GM21619 (cell line): Measurements from ENCODE around the gene GABRG3.
"Not testable (repeated sequence)": the region's sequence is repeated elsewhere in the genome, so short reads cannot be mapped to it uniquely, and the experiment has no call there.

Source experiments
- ATAC-seq: cut with Tn5 transposase; IDR thresholded peaks from one replicate; pipeline ENCODE4 v1.9.1; 2021; ENCODE audit not compliant: unreplicated experiment

Gene GABRG3

DNA sequence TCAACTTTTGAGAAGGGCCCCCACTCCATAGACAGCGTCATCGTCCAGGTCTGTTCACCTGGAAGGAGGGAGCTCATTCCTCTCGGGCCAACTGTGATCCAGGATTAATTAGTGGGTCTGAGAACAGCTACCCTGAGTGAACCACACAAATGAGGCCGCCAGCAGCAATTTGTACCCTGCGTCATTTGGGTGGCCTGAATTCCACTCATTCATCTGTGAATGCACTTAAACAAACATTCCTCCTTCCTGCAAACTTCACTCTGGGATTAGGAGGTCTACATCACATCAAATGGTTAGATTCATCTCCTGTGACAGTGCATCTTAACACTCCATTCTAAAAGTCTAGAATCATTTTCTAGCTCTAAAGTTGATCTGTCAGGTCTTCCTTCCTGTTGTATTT, 201.8 kb downstream of the GABRG3 start:
- ATAC-seq = no peak

GRCh38 chr15:27175472-27176153, 204.6 kb downstream of the GABRG3 start:
- no peak for ATAC-seq

GRCh38 chr15:27176785-27177406, 205.9 kb downstream of the GABRG3 start:
- ATAC-seq = no peak

DNA sequence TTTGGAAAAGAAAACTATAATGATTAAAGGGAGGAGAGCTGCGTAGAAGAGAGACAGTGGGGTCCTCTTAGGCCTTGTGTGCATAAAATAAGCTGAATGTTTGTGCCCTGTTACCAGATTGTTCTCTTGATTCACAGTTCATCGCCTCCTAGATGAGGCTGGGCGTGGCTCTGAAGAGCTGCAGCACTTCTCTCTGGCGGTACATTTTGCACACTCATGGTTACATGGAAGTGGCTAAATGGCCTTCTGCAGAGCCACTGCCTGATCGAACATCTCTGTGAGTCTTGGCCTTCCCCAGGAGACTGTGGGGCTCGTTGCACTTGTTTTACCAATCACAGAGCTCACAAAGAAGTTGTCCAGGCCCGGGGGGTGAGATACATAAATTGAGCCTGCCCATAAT, 208.8 kb downstream of the GABRG3 start:
- no peak for ATAC-seq

GRCh38 chr15:27182561-27183110, 211.7 kb downstream of the GABRG3 start:
- ATAC-seq = no peak

DNA sequence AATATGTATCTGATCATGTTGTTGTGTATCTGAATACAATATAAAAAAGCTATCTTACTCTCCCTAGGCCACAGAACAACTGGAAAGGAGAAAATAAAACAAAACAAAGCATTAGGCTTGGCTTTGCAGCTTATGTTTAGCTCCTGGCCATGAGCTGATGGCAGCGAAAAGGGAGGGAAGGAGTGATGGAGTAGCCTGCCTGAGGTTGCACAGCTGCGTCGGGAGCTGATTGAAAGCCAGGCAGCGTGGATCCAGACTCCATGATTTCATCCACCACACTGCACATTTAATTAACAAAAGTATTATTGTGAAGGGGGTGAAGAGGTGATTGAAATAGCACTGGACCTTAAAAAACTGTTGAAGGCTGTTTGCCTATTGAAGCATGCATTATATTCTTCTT, 212.2 kb downstream of the GABRG3 start:
- no peak for ATAC-seq

- ATAC-seq = not testable (repeated sequence)
Measured at GRCh38 chr15:27191515-27191914, 220.5 kb downstream of the GABRG3 start.

GRCh38 chr15:27196691-27197090, 225.7 kb downstream of the GABRG3 start:
- ATAC-seq = no peak

DNA sequence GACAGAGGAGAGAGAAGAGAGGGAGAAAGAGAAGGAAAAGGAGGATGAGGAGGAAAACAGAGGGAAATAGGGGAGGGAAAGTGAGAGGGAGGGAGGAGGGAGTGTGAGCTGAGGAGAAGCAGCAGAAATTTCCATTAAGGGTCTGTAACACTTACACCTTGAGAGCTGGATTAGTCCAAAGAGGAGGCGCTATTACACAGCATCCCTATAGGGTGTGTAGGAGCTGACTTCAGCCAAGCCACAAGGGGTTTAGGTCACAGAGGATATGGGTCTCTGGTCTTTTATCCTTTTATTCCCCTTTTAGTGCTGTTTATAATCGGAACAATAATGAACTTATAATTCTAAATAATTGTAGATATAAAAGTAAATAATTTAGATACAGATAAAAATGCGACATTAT, 230.4 kb downstream of the GABRG3 start:
- ATAC-seq = no peak

- ATAC-seq = no peak
Measured at GRCh38 chr15:27210176-27210575, 239.2 kb downstream of the GABRG3 start.

DNA sequence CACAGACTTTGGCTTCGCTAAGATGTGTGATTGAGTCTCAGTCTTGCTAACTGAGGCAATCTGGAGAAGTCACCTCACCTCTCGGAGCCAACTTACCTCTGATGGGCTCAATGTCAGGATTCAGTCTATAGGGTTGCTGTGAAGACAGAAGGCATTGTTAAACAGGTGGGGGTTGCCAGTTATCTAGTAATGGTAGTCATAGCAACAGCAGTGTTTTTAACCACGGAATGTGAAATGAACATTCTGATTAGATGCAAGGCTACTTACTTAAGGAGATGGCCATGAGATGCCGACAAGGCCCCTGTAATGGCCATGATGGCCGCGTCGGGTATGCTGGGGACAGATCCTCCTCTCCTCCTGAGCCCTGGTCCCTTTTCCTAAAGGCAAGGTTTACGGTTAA, 243.1 kb downstream of the GABRG3 start:
- no peak for ATAC-seq

DNA sequence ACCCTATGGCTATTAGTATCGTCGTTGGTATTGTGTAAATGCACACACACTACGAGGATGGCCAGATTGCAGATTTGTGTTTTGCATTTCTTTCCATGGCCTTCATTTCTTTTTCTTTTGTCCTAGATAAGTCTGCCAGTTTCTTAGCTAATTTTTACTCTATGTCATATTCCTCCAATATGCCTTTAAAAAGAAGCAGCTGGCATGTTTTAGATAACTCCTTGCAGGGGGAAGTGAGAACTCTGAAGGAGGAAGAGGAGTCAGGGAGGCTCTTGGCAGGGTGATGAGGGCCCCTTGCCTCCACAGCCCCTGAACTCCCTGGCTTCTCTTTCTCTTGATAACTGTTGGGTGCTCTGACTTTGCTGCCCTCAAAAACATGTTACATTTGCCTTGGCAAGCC, 244.0 kb downstream of the GABRG3 start:
- no peak for ATAC-seq

DNA sequence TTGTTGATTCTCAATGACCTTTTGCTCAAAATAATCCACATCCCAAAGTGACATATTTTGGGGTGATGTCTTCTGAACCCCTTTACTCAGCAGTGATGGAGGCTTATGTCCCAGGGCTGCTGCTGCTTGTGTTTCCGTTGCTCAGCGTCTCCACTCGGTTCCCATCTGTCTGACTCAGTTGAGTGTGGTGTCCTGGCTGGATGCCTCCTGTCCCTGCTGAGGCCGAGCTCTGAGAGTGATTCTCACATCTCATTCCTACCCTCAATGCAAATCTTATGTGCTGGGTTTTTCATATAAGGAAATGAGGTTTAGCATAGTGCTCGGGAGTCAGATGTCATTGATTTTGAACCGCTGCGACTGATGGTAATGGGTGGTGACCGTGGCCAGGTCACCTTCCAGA, 247.4 kb downstream of the GABRG3 start:
- no peak for ATAC-seq

DNA sequence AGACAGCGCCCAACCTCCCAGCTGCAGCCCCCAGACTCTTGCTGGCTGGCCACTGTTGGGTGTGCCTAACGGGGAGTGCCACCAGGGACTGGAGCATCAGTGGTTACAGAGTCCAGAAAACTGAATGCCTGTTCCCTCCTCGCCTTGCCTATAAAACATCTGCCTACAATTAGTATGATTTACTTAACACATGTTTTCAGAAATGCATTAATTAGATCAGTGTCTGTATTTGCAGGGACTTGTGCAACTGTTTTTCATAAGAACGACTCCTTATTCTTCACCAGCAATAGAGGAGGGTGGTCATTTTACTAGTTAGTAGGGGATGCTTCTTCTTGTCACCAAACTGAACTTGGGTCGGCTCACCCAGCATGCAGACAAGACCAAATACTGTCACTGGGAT, 248.7 kb downstream of the GABRG3 start:
- ATAC-seq = no peak

DNA sequence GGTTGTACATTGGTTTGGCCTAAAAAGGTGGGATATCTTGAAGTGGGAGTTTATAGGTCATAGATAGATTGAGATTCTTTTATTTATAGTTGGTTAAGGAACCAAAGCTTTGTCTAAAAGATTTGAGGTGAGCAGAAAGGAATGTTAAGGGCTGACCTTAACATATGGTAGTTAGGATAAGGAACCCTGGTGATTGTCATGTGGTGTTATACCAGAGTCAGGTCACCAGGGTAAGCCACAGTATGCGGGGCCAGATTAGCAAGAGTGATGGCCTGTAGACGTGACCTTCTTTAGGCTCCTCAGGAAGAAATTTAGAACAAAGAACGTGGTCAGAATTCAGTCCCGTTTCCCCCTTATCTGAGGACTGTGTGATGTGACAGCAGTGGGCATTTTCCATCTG, 249.2 kb downstream of the GABRG3 start:
- ATAC-seq = no peak

- no peak for ATAC-seq
Measured at GRCh38 chr15:27222479-27222878, 251.5 kb downstream of the GABRG3 start.

DNA sequence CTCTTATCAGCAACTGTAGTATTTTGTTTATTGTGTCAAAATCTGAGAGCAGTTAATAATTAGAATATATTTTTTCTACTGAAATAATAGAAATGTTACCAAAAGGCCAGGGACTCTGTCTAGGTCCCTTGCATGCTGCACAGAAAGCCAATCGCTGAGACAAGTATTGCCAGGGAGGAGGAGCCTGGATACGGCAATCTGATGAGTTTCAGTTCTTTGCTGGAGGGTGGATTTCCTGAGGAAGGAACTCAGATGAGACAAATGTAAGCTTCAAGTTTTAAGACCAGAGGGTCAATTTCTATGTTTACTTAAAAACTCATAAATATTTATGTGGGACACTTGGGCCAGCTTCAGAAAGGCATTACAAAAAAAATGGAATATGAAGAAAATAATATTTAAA, 252.2 kb downstream of the GABRG3 start:
- ATAC-seq = no peak

- ATAC-seq = no peak
Measured at GRCh38 chr15:27231811-27232210, 260.8 kb downstream of the GABRG3 start.

- no peak for ATAC-seq
Measured at GRCh38 chr15:27232876-27233275, 261.9 kb downstream of the GABRG3 start.

GRCh38 chr15:27234593-27234992, 263.6 kb downstream of the GABRG3 start:
- no peak for ATAC-seq

DNA sequence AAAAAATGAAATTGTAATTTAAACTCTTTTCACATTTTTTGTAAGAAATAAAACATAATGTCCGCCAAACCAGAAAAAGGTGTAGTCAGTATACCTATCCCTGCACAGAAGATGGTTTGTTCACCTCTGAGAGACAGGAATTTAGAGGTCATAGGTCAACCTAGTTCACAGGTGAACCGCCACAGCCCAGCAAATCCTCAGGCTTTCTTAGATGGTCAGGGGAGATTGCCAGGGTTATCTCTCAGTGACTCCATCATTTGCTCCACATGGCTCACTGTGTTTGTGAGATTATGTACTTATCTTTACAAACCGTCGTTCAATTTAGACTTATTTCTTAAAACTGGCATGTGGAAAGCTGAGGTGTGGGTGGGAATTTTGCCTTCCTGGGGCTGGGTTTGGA, 264.2 kb downstream of the GABRG3 start:
- ATAC-seq = no peak

- ATAC-seq = no peak
Measured at GRCh38 chr15:27235681-27236080, 264.7 kb downstream of the GABRG3 start.
